NCI-H187 (cell line): Measurements from ENCODE around the gene GPR137B.
"Not testable (repeated sequence)": the region's sequence is repeated elsewhere in the genome, so short reads cannot be mapped to it uniquely, and the experiment has no call there.

Experiments
- DNase-seq, 2 experiments: peaks; one replicate each; lab custom pipeline; 2025; lab: John Stamatoyannopoulos, UW

GPR137B gene

GRCh38 chr1:236160540-236161127 lies 18.3 kb downstream of the GPR137B start:
- no peak for DNase-seq

GRCh38 chr1:236161230-236161629 lies 18.9 kb downstream of the GPR137B start:
- DNase-seq, result no peak

GRCh38 chr1:236161755-236162154 lies 19.4 kb downstream of the GPR137B start:
- not testable (repeated sequence) for DNase-seq

- no peak for DNase-seq
Measured at GRCh38 chr1:236163463-236164153, 21.3 kb downstream of the GPR137B start.

- DNase-seq, result no peak
Measured at GRCh38 chr1:236164273-236164672, 21.9 kb downstream of the GPR137B start.

GRCh38 chr1:236165238-236165981 lies 23.1 kb downstream of the GPR137B start:
- DNase-seq, result no peak

GRCh38 chr1:236166041-236166440 lies 23.7 kb downstream of the GPR137B start:
- DNase-seq, result no peak

GRCh38 chr1:236167154-236167553 lies 24.8 kb downstream of the GPR137B start:
- DNase-seq, result no peak

GRCh38 chr1:236167578-236167977 lies 25.2 kb downstream of the GPR137B start:
- no peak for DNase-seq

- no peak for DNase-seq
Measured at GRCh38 chr1:236168716-236169429, 26.5 kb downstream of the GPR137B start.

- no peak for DNase-seq
Measured at GRCh38 chr1:236172041-236172579, 29.8 kb downstream of the GPR137B start.

GRCh38 chr1:236173174-236173767 lies 30.9 kb downstream of the GPR137B start:
- DNase-seq, result no peak

GRCh38 chr1:236175642-236176336 lies 33.5 kb downstream of the GPR137B start:
- DNase-seq, result no peak

- DNase-seq, result no peak
Measured at GRCh38 chr1:236176337-236177336, 34.3 kb downstream of the GPR137B start.

GRCh38 chr1:236179634-236180033 lies 37.3 kb downstream of the GPR137B start:
- no peak for DNase-seq

GRCh38 chr1:236181059-236181458 lies 38.7 kb downstream of the GPR137B start:
- DNase-seq, result no peak

- DNase-seq, result no peak
Measured at GRCh38 chr1:236185687-236186086, 43.3 kb downstream of the GPR137B start.

GRCh38 chr1:236186471-236186870 lies 44.1 kb downstream of the GPR137B start:
- DNase-seq, result not testable (repeated sequence)

- not testable (repeated sequence) for DNase-seq
Measured at GRCh38 chr1:236188084-236188483, 45.7 kb downstream of the GPR137B start.

- DNase-seq, result no peak
Measured at GRCh38 chr1:236193184-236193583, 50.8 kb downstream of the GPR137B start.
